ENCODE measurements around the gene CTNNA1.
"Not testable (repeated sequence)": the region's sequence is repeated elsewhere in the genome, so short reads cannot be mapped to it uniquely, and the experiment has no call there.

The CTNNA1 gene

GRCh38 chr5:138745268-138745667 lies 8.0 kb upstream of the CTNNA1 start:
- no peak for TF ChIP-seq CTCF (IDR thresholded peaks at IDR 0.05; ENCODE audit: low read depth, low read length)
- TF ChIP-seq POLR2A (IDR thresholded peaks at IDR 0.05; ENCODE audit: extremely low read depth, insufficient read length) = no peak
- no peak for TF ChIP-seq MAX (IDR thresholded peaks at IDR 0.05; ENCODE audit: low read depth, low read length)
- no peak for TF ChIP-seq MYC (IDR thresholded peaks at IDR 0.05; ENCODE audit: low read depth, low read length)
- no peak overlapping the region for H3K4me3 ChIP-seq (ENCODE audit: low read depth, low read length)
- DNase-seq (ENCODE audit: low read depth) = no peak

- DNase-seq (ENCODE audit: low read depth) = peak; percentile 68
- TF ChIP-seq MYC (IDR thresholded peaks at IDR 0.05; ENCODE audit: low read depth, low read length) = no peak
- TF ChIP-seq CTCF (IDR thresholded peaks at IDR 0.05; ENCODE audit: low read depth, low read length) = no peak
- no peak for TF ChIP-seq POLR2A (IDR thresholded peaks at IDR 0.05; ENCODE audit: extremely low read depth, insufficient read length)
- no peak for TF ChIP-seq MAX (IDR thresholded peaks at IDR 0.05; ENCODE audit: low read depth, low read length)
Observed at GRCh38 chr5:138748630-138749081, 4.6 kb upstream of the CTNNA1 start.

GRCh38 chr5:138751344-138751743 lies 1.9 kb upstream of the CTNNA1 start:
- H3K4me3 ChIP-seq (ENCODE audit: low read depth, low read length); DNase-seq (ENCODE audit: low read depth): not testable (repeated sequence)

More at GRCh38 chr5:138748630-138749081, 4.6 kb upstream of the CTNNA1 start:
- H3K4me3 ChIP-seq (ENCODE audit: low read depth, low read length) = no peak overlapping the region

GRCh38 chr5:138752341-138752950 lies 779 bp upstream of the CTNNA1 start:
- peak overlapping the region; percentile 53 for H3K4me3 ChIP-seq (ENCODE audit: low read depth, low read length)
- peak; percentile 35 for DNase-seq (ENCODE audit: low read depth)

GRCh38 chr5:138753794-138754698 lies 821 bp downstream of the CTNNA1 start:
- peak overlapping the region; percentile 78 for H3K4me3 ChIP-seq (ENCODE audit: low read depth, low read length)
- TF ChIP-seq CTCF (IDR thresholded peaks at IDR 0.05; ENCODE audit: low read depth, low read length) (no peak), MYC (IDR thresholded peaks at IDR 0.05; ENCODE audit: low read depth, low read length) (no peak), MAX (IDR thresholded peaks at IDR 0.05; ENCODE audit: low read depth, low read length) (no peak), POLR2A (IDR thresholded peaks at IDR 0.05; ENCODE audit: extremely low read depth, insufficient read length) (no peak)
- peak; percentile 63 for DNase-seq (ENCODE audit: low read depth)

More at GRCh38 chr5:138752341-138752950, 779 bp upstream of the CTNNA1 start:
- no peak for TF ChIP-seq MYC (IDR thresholded peaks at IDR 0.05; ENCODE audit: low read depth, low read length)
- no peak for TF ChIP-seq CTCF (IDR thresholded peaks at IDR 0.05; ENCODE audit: low read depth, low read length)

GRCh38 chr5:138754699-138755057 lies 1.5 kb downstream of the CTNNA1 start:
- DNase-seq (ENCODE audit: low read depth) = no peak
- no peak overlapping the region for H3K4me3 ChIP-seq (ENCODE audit: low read depth, low read length)
- TF ChIP-seq MAX (IDR thresholded peaks at IDR 0.05; ENCODE audit: low read depth, low read length) = no peak
- no peak for TF ChIP-seq POLR2A (IDR thresholded peaks at IDR 0.05; ENCODE audit: extremely low read depth, insufficient read length)
- no peak for TF ChIP-seq MYC (IDR thresholded peaks at IDR 0.05; ENCODE audit: low read depth, low read length)

Data from NB4 (cell line).